Neural progenitor cell (in vitro differentiated cells): ENCODE results near the gene KIF3B.

Experiments
- EZH2 ChIP-seq: fragments of 200-600 bp; sonication (generic); IDR thresholded peaks from 2 replicates; pipeline ENCODE4 v1.6.1; 2017; ENCODE audit warnings: antibody characterized with exemption, mild to moderate bottlenecking, moderate library complexity
- EZH2phosphoT487 ChIP-seq: fragments of 200-600 bp; sonication (generic); IDR thresholded peaks from 2 replicates; pipeline ENCODE4 v1.6.1; 2017; ENCODE audit warnings: antibody characterized with exemption
- TF ChIP-seq, protein P1 (sequence below): fragments of 200-600 bp; sonication (generic); IDR thresholded peaks from 2 replicates; pipeline ENCODE4 v1.5.1; 2017; ENCODE audit warnings: antibody characterized with exemption, mild to moderate bottlenecking

DNA sequence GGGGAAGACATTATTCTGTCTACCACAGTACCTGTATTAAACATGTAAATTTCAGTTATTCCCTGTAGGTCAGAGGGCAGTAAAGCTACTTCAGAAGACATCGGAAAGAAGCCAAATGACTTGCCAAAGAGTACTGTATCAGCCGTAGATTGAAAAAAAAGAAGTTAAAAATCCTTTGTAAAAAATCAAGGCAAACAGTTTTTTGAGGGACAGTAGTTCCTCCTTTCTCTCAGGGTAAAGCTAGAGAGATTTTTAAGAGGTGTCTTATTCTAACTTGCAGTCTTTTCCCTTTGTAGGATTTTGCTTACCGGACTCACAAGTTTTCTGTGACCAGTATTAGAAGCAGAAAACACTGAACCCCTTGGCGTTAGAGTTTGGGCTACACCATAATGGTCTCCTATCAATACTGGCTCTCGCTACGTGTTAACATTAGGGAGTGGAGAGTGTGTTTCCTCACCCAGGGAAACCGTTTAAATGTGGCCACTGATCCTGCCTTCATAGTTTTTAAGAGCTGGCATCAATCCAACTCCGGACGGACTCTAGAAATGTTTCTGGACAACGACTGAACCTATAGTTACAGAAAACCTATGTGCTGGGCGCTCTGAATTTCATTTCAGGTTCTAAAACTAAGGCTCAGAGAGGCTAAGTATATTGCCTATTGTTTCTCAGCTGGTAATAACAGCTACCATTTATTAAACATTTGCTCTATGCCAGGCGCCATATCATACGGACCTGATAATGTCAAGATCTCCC is 79.3 kb downstream of the KIF3B start:
- TF ChIP-seq, protein P1, sequence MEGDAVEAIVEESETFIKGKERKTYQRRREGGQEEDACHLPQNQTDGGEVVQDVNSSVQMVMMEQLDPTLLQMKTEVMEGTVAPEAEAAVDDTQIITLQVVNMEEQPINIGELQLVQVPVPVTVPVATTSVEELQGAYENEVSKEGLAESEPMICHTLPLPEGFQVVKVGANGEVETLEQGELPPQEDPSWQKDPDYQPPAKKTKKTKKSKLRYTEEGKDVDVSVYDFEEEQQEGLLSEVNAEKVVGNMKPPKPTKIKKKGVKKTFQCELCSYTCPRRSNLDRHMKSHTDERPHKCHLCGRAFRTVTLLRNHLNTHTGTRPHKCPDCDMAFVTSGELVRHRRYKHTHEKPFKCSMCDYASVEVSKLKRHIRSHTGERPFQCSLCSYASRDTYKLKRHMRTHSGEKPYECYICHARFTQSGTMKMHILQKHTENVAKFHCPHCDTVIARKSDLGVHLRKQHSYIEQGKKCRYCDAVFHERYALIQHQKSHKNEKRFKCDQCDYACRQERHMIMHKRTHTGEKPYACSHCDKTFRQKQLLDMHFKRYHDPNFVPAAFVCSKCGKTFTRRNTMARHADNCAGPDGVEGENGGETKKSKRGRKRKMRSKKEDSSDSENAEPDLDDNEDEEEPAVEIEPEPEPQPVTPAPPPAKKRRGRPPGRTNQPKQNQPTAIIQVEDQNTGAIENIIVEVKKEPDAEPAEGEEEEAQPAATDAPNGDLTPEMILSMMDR = no peak
- TF ChIP-seq EZH2 = no peak
- no peak for TF ChIP-seq EZH2phosphoT487
